ENCODE data around the gene SDK2. TPM values are rescaled to one million over a fixed set of nuclear protein-coding genes. Genes with fewer than 3 reads are reported as not detected.
A peak's percentile ranks its signal among the peaks of the same experiment; 100 is the strongest.

SDK2 gene
- total and polyA plus RNA-seq, 2 of the 8 experiments (the other 6 are each of a cell fraction or from before 2014, with no cell fraction given), result 3.9 to 4.1 TPM

DNA sequence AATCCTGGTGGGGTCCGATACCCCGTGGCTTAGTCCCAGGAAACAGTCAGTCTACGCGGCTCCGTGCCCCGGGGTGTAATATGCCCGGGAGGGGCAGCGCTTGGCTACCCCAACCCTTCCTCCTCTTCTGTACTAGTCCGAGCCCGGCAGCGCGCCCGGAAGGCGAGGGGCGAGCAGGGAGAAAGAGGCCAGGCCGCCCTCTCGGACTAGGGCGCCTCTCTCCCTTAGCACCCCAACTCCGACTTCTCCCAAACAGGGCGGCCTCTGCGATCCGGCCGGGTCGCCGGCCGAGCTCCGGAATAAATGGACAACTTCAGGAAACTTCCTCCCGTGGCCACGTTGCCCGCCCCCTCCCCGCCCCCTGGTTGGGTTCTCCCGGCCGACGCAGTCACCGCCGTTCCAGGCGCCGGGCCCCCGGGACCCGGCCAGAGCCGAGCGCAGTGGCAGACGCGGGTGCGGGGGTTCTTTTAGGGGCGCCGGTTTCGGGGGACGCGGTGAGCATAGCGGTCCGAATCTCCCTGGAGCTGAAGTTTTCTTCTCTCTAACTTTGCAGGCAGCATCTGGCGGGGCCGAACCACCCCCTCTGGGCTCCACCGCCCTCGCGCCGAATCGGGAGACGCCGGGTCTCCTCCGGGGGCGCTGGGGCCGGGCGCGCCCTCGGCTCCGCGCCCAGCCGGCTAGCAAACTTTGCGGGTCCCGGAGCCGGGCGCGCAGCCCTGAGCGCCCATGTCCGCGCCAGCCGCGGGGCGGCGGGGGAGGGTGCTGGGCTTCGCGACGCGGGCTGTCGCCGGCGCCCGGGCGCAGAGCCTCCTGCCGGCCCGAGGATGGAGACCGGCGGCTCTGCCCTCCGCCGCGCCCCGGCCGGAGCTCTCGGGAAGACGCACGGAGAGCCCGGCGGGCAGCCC, at the start of gene SDK2 (continued):
- TF ChIP-seq TAF1 (IDR thresholded peaks at IDR 0.05; ENCODE audit: low read depth, low read length) (no peak), KDM4A (IDR thresholded peaks at IDR 0.05; ENCODE audit: low read depth, low read length, severe bottlenecking) (peak; percentile 55), ASH2L (IDR thresholded peaks at IDR 0.05; ENCODE audit: low read length) (no peak), SP1 (IDR thresholded peaks at IDR 0.05; ENCODE audit: low read depth, low read length) (no peak), GABPA (IDR thresholded peaks at IDR 0.05; ENCODE audit: borderline replicate concordance, insufficient read depth, low read length) (no peak), CEBPB (IDR thresholded peaks at IDR 0.05; ENCODE audit: low read depth, low read length) (no peak), SIN3A (conservative IDR thresholded peaks at IDR 0.05 in 1 of 2, IDR thresholded peaks at IDR 0.05 in 1 of 2; ENCODE audit: low read depth in 1 of 2, low read length in 2 of 2) (peak in 1 of 2 experiments; percentile 13; a peak in 1 of 4 replicates), GTF2F1 (IDR thresholded peaks at IDR 0.05; ENCODE audit: borderline replicate concordance, low read depth, low read length) (no peak), RXRA (IDR thresholded peaks at IDR 0.05; ENCODE audit: insufficient read depth, low read depth, low read length) (no peak), TEAD4 (IDR thresholded peaks at IDR 0.05; ENCODE audit: low read depth, low read length) (no peak), SUZ12 (IDR thresholded peaks at IDR 0.05; ENCODE audit: low read length) (peak; percentile 6; the same call in 1 of the 2 replicates)
